ENCODE results near the gene KLHL18. TPM values are rescaled to one million over a fixed set of nuclear protein-coding genes. Genes with fewer than 3 reads are reported as not detected.

The KLHL18 gene
- total RNA-seq, 4 donors from 2014 or later = 10.4 to 18.1 (median 16.5) TPM

GRCh38 chr3:47273564-47273963 is 9.2 kb upstream of the KLHL18 start:
- DNase-seq (ENCODE audit: extremely low spot score) = no peak
- peaks cover 0 to 47% (median 7%) of the 10 kb centered on the region in 4 donors for H3K36me3 ChIP-seq
- TF ChIP-seq, protein P1, sequence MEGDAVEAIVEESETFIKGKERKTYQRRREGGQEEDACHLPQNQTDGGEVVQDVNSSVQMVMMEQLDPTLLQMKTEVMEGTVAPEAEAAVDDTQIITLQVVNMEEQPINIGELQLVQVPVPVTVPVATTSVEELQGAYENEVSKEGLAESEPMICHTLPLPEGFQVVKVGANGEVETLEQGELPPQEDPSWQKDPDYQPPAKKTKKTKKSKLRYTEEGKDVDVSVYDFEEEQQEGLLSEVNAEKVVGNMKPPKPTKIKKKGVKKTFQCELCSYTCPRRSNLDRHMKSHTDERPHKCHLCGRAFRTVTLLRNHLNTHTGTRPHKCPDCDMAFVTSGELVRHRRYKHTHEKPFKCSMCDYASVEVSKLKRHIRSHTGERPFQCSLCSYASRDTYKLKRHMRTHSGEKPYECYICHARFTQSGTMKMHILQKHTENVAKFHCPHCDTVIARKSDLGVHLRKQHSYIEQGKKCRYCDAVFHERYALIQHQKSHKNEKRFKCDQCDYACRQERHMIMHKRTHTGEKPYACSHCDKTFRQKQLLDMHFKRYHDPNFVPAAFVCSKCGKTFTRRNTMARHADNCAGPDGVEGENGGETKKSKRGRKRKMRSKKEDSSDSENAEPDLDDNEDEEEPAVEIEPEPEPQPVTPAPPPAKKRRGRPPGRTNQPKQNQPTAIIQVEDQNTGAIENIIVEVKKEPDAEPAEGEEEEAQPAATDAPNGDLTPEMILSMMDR (IDR thresholded peaks at IDR 0.05) = no peak
- TF ChIP-seq EP300 (IDR thresholded peaks at IDR 0.05) (no peak), POLR2A (IDR thresholded peaks at IDR 0.05; ENCODE audit: low read depth) (no peak), POLR2AphosphoS5 (IDR thresholded peaks at IDR 0.05) (no peak)
- H3K4me1 ChIP-seq = no peaks in the 10 kb centered on the region
- WGBS = 76% methylated on average over 4 of the region's 5 CpGs
- H3K4me3 ChIP-seq = no peak overlapping the region
- H3K27me3 ChIP-seq = no peaks in the 10 kb centered on the region
- H3K9me3 ChIP-seq = no peaks in the 10 kb centered on the region
- H3K27ac ChIP-seq (replicated peaks in 1 of 4) = no peak overlapping the region
- intact Hi-C loops (cut with DNase I) = no loop called here

GRCh38 chr3:47274652-47275051 is 8.1 kb upstream of the KLHL18 start:
- intact Hi-C loops (cut with DNase I) = no loop called here
- peaks cover 0 to 47% (median 7%) of the 10 kb centered on the region in 4 donors for H3K36me3 ChIP-seq
- no peak for DNase-seq (ENCODE audit: extremely low spot score)
- TF ChIP-seq EP300 (IDR thresholded peaks at IDR 0.05) (no peak), POLR2AphosphoS5 (IDR thresholded peaks at IDR 0.05) (no peak), POLR2A (IDR thresholded peaks at IDR 0.05; ENCODE audit: low read depth) (no peak)
- TF ChIP-seq, protein P1 (IDR thresholded peaks at IDR 0.05) = no peak
- H3K27ac ChIP-seq (replicated peaks in 1 of 4) = no peak overlapping the region
- no peaks in the 10 kb centered on the region for H3K9me3 ChIP-seq
- 92% methylated on average over 2 of the region's 2 CpGs for WGBS
- no peak overlapping the region for H3K4me3 ChIP-seq
- H3K27me3 ChIP-seq = no peaks in the 10 kb centered on the region
- no peaks in the 10 kb centered on the region for H3K4me1 ChIP-seq

GRCh38 chr3:47276558-47276957 is 6.2 kb upstream of the KLHL18 start:
- intact Hi-C loops (cut with DNase I) = no loop called here
- Histone ChIP-seq H3K36me3 (peaks cover 0 to 40% (median 7%) of the 10 kb centered on the region in 4 donors), H3K9me3 (no peaks in the 10 kb centered on the region), H3K27me3 (no peaks in the 10 kb centered on the region), H3K27ac (replicated peaks in 1 of 4) (no peak overlapping the region), H3K4me1 (peaks cover 6 to 14% (median 10%) of the 10 kb centered on the region in 4 donors), H3K4me3 (no peak overlapping the region)
- TF ChIP-seq, protein P1 (IDR thresholded peaks at IDR 0.05) = no peak
- TF ChIP-seq EP300 (IDR thresholded peaks at IDR 0.05) = no peak
- 87% methylated on average over 4 of the region's 4 CpGs for WGBS
- no peak for DNase-seq (ENCODE audit: extremely low spot score)

DNA sequence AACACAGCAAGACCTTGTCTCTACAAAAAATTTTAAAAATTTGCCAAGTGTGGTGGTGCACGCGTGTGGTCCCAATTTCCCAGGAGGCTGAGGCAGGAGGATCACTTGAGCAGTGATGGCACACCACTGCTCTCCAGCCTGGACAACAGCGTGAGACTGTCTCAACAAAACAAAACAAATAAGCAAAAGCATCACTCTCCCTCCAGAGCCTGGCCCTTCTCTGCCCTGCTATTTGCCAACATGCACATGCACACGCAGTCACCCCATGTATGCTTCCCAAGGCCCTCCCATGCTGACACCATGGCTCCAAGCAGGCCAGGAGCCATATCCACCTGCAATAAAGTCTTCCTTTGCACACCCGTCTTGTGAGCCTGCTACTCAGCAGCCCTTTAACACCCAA is 2.2 kb upstream of the KLHL18 start:
- H3K9me3 ChIP-seq = no peaks in the 10 kb centered on the region
- intact Hi-C loops (cut with DNase I) = loop anchor here (5.0 kb wide), 1 partner anchor 118 kb away; the partner anchor contains the start of gene SETD2
- H3K27ac ChIP-seq (replicated peaks in 1 of 4) = no peak overlapping the region
- peaks cover 33 to 45% (median 39%) of the 10 kb centered on the region in 4 donors for H3K4me1 ChIP-seq
- DNase-seq (ENCODE audit: extremely low spot score) = no peak
- peaks cover 0 to 10% (median 3%) of the 10 kb centered on the region in 4 donors for H3K36me3 ChIP-seq
- no peak overlapping the region for H3K4me3 ChIP-seq
- no peaks in the 10 kb centered on the region for H3K27me3 ChIP-seq
- TF ChIP-seq POLR2AphosphoS5 (IDR thresholded peaks at IDR 0.05) (no peak), POLR2A (IDR thresholded peaks at IDR 0.05; ENCODE audit: low read depth) (no peak), EP300 (IDR thresholded peaks at IDR 0.05) (no peak)
- TF ChIP-seq, protein P1 (IDR thresholded peaks at IDR 0.05) = no peak
- WGBS = 94% methylated on average over 5 of the region's 5 CpGs

- TF ChIP-seq, protein P1 (IDR thresholded peaks at IDR 0.05) = no peak
- no peak for TF ChIP-seq POLR2AphosphoS5 (IDR thresholded peaks at IDR 0.05)
- no peak for TF ChIP-seq EP300 (IDR thresholded peaks at IDR 0.05)
- TF ChIP-seq POLR2A (IDR thresholded peaks at IDR 0.05; ENCODE audit: low read depth) = no peak
- H3K4me3 ChIP-seq = peak overlapping the region; percentile 68 to 91 (median 82)
- no peaks in the 10 kb centered on the region for H3K27me3 ChIP-seq
- H3K36me3 ChIP-seq = peaks cover 0 to 16% (median 7%) of the 10 kb centered on the region in 4 donors
- H3K9me3 ChIP-seq = no peaks in the 10 kb centered on the region
- no peak for DNase-seq (ENCODE audit: extremely low spot score)
- intact Hi-C loops (cut with DNase I) = loop anchor here (5.0 kb wide), 1 partner anchor 121 kb away; the partner anchor contains the start of gene SETD2
- H3K4me1 ChIP-seq = peaks cover 42 to 63% (median 55%) of the 10 kb centered on the region in 4 donors
- 2% methylated on average over 10 of the region's 10 CpGs for WGBS
- peak overlapping the region; percentile 89 to 95 (median 94) for H3K27ac ChIP-seq (replicated peaks in 1 of 4)
These were observed 421 bp downstream of the KLHL18 start for GRCh38 chr3:47283193-47283537.

All from esophagus muscularis mucosa (tissue), 4 donors.